ENCODE results near the gene ACIN1.

- TF ChIP-seq POLR2AphosphoS5 (IDR thresholded peaks at IDR 0.05; ENCODE audit: low read depth): no peak
- TF ChIP-seq, protein P1, sequence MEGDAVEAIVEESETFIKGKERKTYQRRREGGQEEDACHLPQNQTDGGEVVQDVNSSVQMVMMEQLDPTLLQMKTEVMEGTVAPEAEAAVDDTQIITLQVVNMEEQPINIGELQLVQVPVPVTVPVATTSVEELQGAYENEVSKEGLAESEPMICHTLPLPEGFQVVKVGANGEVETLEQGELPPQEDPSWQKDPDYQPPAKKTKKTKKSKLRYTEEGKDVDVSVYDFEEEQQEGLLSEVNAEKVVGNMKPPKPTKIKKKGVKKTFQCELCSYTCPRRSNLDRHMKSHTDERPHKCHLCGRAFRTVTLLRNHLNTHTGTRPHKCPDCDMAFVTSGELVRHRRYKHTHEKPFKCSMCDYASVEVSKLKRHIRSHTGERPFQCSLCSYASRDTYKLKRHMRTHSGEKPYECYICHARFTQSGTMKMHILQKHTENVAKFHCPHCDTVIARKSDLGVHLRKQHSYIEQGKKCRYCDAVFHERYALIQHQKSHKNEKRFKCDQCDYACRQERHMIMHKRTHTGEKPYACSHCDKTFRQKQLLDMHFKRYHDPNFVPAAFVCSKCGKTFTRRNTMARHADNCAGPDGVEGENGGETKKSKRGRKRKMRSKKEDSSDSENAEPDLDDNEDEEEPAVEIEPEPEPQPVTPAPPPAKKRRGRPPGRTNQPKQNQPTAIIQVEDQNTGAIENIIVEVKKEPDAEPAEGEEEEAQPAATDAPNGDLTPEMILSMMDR (conservative IDR thresholded peaks at IDR 0.05; ENCODE audit: low read depth in 2 of 2): no peak
- TF ChIP-seq EZH2phosphoT487 (IDR thresholded peaks at IDR 0.05; ENCODE audit: unreplicated experiment): no peak
- no peak for TF ChIP-seq EZH2 (IDR thresholded peaks at IDR 0.05; ENCODE audit: low read depth, unreplicated experiment)
- no peak for TF ChIP-seq JUNB (IDR thresholded peaks at IDR 0.05; ENCODE audit: unreplicated experiment)
- TF ChIP-seq, protein P2, sequence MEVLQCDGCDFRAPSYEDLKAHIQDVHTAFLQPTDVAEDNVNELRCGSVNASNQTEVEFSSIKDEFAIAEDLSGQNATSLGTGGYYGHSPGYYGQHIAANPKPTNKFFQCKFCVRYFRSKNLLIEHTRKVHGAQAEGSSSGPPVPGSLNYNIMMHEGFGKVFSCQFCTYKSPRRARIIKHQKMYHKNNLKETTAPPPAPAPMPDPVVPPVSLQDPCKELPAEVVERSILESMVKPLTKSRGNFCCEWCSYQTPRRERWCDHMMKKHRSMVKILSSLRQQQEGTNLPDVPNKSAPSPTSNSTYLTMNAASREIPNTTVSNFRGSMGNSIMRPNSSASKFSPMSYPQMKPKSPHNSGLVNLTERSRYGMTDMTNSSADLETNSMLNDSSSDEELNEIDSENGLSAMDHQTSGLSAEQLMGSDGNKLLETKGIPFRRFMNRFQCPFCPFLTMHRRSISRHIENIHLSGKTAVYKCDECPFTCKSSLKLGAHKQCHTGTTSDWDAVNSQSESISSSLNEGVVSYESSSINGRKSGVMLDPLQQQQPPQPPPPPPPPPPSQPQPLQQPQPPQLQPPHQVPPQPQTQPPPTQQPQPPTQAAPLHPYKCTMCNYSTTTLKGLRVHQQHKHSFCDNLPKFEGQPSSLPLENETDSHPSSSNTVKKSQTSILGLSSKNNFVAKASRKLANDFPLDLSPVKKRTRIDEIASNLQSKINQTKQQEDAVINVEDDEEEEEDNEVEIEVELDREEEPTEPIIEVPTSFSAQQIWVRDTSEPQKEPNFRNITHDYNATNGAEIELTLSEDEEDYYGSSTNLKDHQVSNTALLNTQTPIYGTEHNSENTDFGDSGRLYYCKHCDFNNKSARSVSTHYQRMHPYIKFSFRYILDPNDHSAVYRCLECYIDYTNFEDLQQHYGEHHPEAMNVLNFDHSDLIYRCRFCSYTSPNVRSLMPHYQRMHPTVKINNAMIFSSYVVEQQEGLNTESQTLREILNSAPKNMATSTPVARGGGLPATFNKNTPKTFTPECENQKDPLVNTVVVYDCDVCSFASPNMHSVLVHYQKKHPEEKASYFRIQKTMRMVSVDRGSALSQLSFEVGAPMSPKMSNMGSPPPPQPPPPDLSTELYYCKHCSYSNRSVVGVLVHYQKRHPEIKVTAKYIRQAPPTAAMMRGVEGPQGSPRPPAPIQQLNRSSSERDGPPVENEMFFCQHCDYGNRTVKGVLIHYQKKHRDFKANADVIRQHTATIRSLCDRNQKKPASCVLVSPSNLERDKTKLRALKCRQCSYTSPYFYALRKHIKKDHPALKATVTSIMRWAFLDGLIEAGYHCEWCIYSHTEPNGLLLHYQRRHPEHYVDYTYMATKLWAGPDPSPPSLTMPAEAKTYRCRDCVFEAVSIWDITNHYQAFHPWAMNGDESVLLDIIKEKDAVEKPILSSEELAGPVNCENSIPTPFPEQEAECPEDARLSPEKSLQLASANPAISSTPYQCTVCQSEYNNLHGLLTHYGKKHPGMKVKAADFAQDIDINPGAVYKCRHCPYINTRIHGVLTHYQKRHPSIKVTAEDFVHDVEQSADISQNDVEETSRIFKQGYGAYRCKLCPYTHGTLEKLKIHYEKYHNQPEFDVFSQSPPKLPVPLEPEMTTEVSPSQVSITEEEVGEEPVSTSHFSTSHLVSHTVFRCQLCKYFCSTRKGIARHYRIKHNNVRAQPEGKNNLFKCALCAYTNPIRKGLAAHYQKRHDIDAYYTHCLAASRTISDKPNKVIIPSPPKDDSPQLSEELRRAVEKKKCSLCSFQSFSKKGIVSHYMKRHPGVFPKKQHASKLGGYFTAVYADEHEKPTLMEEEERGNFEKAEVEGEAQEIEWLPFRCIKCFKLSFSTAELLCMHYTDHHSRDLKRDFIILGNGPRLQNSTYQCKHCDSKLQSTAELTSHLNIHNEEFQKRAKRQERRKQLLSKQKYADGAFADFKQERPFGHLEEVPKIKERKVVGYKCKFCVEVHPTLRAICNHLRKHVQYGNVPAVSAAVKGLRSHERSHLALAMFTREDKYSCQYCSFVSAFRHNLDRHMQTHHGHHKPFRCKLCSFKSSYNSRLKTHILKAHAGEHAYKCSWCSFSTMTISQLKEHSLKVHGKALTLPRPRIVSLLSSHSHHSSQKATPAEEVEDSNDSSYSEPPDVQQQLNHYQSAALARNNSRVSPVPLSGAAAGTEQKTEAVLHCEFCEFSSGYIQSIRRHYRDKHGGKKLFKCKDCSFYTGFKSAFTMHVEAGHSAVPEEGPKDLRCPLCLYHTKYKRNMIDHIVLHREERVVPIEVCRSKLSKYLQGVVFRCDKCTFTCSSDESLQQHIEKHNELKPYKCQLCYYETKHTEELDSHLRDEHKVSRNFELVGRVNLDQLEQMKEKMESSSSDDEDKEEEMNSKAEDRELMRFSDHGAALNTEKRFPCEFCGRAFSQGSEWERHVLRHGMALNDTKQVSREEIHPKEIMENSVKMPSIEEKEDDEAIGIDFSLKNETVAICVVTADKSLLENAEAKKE (CRISPR knock-in tag; IDR thresholded peaks at IDR 0.05): no peak
Measured at GRCh38 chr14:23051141-23052057, 43.5 kb downstream of the ACIN1 start.

Measured in GM23338 (cell line).